Stimulated activated CD4-positive, alpha-beta T cell treated with anti-CD3 and anti-CD28 coated beads, Interleukin-1b, Interleukin-23, amount 100 ng/mL, for 1 hour (primary cell): Measurements from ENCODE around the gene ASXL3.

ENCODE experiments used
- DNase-seq, 2 donors: peaks; one replicate each; pipeline ENCODE4 v3.0.0-alpha.2; 2020; ENCODE audit warnings: low read depth in 2 of 2

The ASXL3 gene

DNA sequence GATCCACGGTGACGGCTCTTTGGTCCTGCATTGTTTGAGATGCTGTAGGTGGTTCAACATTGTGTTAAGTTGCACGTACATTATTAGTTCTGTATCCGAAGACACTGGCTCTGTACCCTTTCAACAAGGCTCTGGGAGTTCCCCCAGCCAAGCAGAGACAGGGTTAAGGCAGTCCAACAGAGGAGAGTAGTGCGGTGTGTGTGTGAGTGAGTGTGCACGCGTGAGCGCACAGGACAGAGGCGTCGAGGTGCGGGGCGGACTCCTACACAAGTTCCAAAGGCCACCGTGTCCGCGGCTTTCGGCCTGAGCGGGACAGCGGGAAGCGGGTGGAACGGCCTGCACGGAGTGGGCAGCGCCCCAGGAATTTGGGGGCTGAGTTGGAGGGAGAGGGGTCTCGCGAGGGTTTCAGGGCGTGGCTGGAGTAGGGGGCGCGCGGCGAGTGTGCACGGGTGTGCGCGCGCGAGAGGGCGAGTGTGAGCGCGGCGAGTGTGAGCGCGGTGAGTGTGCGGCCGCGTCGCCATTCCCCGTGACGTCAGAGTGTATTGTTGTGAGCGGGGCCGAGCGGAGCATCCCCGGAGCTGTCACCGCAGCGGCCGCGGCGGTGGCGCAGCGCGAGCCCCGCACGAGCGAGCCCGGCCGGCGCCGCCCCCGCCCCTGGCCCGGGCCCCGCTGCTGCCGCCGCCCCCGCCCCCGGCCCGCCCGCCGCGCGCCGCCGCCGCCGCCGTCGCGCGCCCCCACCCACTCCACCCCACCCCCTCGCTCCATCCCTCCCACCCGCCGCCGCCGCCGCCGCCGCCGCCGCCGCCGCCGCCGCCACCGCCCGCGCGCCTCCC, at the start of gene ASXL3:
TSS of gene ASXL3 (plus strand) at position 535 of the 833 bp plus-strand sequence. CDS start 413 bp downstream, outside the sequence.
- no peak for DNase-seq

DNA sequence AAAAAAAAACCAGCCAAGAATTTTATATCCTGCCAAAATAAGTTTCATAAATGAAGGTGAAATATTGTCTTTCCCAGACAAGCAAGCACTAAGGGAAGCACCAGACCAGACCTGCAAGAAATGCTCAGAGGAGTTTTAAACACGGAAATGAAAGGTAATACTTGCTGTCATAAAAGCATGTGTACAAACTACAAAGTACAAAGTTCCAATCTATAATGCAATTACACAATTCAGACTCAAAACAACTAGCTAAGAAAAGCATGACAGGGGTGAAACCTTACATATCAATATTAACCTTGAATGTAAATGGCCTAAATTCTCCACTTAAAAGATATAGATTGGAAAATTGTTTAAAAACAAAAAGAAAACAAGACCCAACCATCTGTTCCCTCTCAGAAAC, 45.0 kb upstream of the ASXL3 start:
- DNase-seq = no peak

GRCh38 chr18:33536904-33537303, 41.1 kb upstream of the ASXL3 start:
- no peak for DNase-seq

- no peak for DNase-seq
Observed at GRCh38 chr18:33538418-33539042, 39.5 kb upstream of the ASXL3 start.

- DNase-seq = no peak
Observed at GRCh38 chr18:33540392-33540791, 37.6 kb upstream of the ASXL3 start.

DNA sequence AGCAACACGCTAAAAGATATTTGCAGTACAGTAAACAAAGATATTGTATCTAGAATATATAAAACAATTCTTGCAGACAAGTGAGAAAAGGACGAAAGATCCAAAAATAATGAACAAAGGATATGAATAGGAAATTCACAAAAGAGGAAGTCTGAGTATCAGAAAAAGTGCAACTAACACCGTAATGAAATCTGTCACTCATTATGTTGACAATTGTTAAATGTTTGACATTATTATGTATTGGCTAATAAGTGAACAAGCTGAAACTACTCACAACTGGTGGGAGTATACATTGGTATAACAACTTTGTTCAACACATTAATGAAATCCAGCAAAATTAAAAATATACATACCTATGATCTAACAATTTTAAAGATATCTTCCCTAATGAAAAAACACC, 36.7 kb upstream of the ASXL3 start:
- DNase-seq = no peak

DNA sequence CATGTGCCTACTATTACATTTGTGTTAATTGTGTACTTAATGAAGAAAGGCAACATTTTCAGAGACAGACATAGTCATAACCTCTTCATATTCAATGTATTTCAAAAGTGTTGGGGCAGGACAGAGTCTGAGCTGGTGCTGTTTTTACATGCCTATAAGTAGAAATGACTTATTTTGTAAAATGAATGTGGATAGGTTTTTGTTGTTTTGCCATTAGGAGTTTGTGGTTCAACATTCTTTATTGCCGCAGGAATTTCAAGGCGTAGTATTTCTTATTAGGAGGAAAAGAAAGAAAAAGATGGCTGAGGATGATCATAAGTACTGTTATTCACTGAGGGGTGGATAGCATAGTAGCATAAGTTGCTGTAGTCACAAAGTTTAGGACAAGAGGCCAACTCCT, 21.2 kb upstream of the ASXL3 start:
- DNase-seq = no peak

GRCh38 chr18:33557706-33558105, 20.3 kb upstream of the ASXL3 start:
- DNase-seq = no peak

DNA sequence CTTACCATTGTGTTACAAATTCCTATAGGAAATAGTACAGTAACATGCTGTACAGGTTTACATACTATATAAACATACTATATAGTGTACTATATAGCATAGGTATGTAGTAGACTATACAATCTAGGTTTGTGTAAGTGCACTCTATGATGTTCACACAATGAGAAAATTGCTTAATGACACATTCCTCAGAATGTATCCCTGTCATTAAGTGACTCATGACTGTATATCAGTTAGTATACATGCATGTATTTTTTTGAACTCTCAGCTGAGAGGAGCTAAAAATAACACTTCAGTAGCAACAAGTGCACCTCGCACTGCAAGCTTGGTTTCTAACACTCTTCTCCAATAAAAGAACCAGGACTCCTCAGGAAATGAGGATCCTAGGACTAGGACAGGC, 19.5 kb upstream of the ASXL3 start:
- DNase-seq = no peak

GRCh38 chr18:33560686-33561370, 17.2 kb upstream of the ASXL3 start:
- DNase-seq = no peak

DNA sequence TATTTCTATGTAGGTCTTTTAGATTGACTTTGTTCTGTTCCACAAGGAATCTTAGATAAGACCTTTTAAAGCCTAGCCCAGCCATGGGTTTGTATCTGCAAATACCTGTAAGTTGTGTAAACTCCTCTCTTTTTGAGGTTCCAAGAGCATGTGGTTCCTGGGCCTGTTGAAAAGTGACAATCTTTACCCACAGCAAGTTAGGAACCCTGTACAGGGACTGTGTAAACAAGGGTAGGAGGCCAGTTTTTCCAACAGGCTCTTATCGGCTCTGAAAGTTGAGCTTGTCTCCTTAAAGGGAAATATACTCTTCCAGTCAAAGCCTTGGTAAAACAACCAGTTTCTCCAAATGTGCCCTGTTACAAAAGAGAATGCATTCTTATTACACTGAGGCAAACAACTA, 15.3 kb upstream of the ASXL3 start:
- no peak for DNase-seq

DNA sequence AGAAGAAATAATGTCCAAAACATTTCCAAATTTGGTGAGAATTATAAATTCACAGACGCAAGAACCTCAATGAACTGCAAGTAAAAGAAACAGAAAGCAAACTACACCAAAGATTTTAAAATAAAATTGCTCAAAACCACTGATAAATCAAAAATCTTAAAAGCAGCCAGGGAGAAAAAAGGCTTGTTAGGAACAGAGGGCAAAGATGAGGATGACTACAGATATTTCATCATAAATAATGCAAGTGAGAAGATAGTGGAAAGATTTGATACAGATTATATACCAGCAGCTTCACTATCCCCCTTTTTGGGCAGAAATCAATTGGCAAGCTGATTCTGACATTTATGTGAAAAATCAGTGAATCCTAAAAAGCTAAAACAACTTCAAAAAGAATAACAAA, 10.3 kb upstream of the ASXL3 start:
- DNase-seq = no peak

DNA sequence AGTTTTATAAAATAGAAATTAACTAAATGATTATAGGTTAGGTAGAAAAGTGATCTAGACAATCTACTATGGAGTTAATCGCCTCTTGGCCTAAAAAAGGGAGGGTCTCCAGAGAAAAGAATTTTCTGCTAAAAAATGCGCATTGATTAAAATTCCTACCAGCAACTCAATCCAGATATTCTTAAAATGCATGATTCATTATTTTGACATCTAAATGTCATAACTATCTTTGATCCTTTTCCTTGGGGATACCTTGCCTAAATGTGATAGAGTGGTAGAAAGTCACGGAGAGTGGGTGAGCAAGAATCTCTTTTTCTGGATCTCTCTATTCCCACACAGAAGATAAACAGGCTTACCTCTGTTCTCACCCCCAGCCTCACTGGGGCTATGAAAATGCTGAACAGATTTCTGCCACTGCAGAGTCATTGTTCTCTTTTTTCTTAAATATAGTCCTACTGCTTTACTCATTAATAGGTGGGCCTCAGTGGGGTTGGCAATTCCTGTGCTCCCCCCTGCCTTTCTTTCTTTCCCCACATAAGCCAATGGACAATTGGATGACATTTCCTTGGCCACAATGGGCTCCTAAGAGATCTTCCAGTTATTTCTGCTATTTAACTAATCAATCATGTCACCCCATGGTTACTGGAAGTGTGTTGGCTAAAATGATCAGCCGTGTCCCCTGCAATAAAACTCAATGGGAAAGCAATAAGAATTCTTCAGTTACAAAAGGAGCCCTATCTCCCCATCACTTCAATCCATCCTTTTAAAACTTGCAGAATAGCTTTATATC, 5.8 kb upstream of the ASXL3 start:
- no peak for DNase-seq

- DNase-seq = no peak
Observed at GRCh38 chr18:33573193-33573592, 4.8 kb upstream of the ASXL3 start.

DNA sequence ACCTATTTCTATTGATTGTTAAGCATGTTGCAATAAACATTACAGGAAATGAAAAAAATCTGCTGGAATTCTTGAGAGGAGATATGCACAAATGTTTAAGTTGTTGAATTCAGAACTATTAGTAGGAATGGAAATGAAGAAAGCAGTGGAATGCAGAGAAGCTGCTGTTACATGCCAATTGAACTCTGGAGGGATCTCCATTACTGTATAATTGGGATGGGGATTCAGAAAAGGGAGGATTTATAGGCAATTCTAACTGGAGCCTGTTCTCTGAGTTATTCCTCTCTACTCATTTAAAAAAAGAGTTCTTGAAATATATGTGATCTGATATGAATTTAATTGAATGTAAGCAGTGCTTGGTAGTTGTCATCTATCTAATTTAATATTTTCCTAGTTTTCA, 2.6 kb upstream of the ASXL3 start:
- DNase-seq = no peak

DNA sequence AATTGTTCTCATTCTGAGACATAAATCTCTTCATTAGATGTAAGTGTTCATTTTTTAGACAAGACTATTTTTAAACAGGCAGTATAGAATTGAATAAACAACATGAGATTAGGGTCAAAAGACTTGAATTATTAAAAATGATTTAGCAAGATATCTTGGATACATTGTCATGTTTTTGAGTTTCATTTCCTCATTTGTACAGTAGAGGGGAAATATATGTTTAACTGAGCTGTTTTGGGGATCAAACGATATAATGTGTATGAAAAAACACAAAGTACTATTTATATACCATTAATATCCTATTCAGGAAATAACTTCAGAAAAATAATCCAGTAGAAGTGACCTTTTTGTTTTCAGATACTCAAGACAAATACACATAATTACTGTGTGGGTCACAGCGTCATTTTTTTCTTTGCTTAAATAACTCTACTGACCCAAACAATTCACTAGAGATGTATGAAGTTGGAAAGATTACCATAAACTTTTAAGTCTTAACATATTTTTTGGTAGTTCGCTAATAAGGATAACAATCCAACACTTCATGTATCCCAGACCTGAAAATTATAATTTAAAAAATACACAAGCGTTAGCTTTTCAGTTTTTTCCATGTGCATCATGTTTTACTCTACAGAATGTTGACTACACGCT, 896 bp upstream of the ASXL3 start:
- no peak for DNase-seq

- DNase-seq = no peak
Observed at GRCh38 chr18:33578518-33579348, 714 bp downstream of the ASXL3 start.

- DNase-seq = no peak
Observed at GRCh38 chr18:33579349-33580215, 1.6 kb downstream of the ASXL3 start.

GRCh38 chr18:33580546-33580945, 2.5 kb downstream of the ASXL3 start:
- DNase-seq = no peak

DNA sequence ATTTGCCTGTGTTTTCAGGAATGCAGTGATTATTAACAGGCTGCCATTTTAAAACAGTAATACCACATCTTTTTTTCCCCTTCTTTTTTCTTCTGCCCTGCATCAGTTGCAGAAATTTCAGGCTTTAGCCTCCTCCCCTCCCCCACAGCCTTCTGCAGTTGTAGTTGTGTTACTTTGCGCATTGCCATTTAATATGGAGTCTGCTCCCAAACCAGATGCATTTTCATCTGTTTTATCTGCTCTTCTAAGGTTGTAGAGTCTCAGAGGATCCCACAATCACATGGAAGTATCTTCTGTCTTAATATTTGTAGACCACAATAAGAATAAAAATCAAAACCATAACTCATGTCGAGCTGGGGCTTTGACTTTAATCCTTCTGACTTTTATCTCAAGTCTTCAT, 3.8 kb downstream of the ASXL3 start:
- no peak for DNase-seq
